K562 (cell line): Measurements from ENCODE around the gene CBFA2T3. TPM values are rescaled to one million over a fixed set of nuclear protein-coding genes. Genes with fewer than 3 reads are reported as not detected.
A peak's percentile ranks its signal among the peaks of the same experiment; 100 is the strongest.

Experiments used
- FOXK2 ChIP-seq, 2 experiments: fragments of 450-650 bp; IDR thresholded peaks in 1 of 2; conservative IDR thresholded peaks in 1 of 2; 2 replicates each; pipeline ENCODE4 v1.6.1; 2016; ENCODE audit warnings: low read depth in 2 of 2, mild to moderate bottlenecking in 1 of 2
- HLTF ChIP-seq: fragments of 450-650 bp; IDR thresholded peaks from 2 replicates; pipeline ENCODE4 v1.6.1; 2016
- MGA ChIP-seq: fragments of 450-650 bp; IDR thresholded peaks from 2 replicates; pipeline ENCODE4 v1.6.1; 2016; ENCODE audit warnings: mild to moderate bottlenecking, moderate library complexity
- SRF ChIP-seq, 2 experiments: fragments of 250-450, 450-650 bp in 1 of 2; sonication (Bioruptor Pico) in 1 of 2; sonication (generic) in 1 of 2; formaldehyde crosslinking; IDR thresholded peaks; 2 replicates each; pipeline versions ENCODE4 v1.5.0 to v1.5.1; 2020 to 2022; ENCODE audit warnings: mild to moderate bottlenecking in 1 of 2, missing genetic modification reagents in 1 of 2
- TEAD1 ChIP-seq, 2 experiments: fragments of 450-650 bp in 1 of 2; sonication (generic) in 1 of 2; formaldehyde crosslinking; IDR thresholded peaks; 2 replicates each; pipeline versions ENCODE4 v1.4.0 to v1.8.0; 2020 to 2022; ENCODE audit warnings: mild to moderate bottlenecking in 2 of 2, missing genetic modification reagents in 1 of 2
- ZNF407 ChIP-seq: fragments of 450-650 bp; IDR thresholded peaks from 2 replicates; pipeline ENCODE4 v1.6.1; 2016; ENCODE audit warnings: low read depth
- polyA plus RNA-seq, 8 experiments: library from polyadenylated mRNA; depleted of rRNA in 4 of 8; stranded (reverse) in 5 of 8; unstranded in 3 of 8; fragments of >200 nt; fragmentation: Nextera tagmentation in 2 of 8; fragmentation: Illumina TruSeq in 1 of 8; extraction: Ambion mirVana in 2 of 8; extraction: Trizol in 1 of 8; gene quantifications; 2 replicates each; pipeline versions ENCODE4 v1.2.1 to v1.2.3, GENCODE V29; 2011 to 2014; ENCODE audit warnings: inconsistent platforms in 1 of 8, missing spikeins in 1 of 8
- total RNA-seq, 7 experiments: library from RNA; depleted of rRNA in 6 of 7; stranded (reverse); fragments of >200 nt in 6 of 7; fragmentation: Illumina TruSeq in 2 of 7; extraction: Trizol in 2 of 7; gene quantifications; 2 replicates each; pipeline versions ENCODE4 v1.2.1 to v1.2.3, GENCODE V29; 2011 to 2021; ENCODE audit warnings: low replicate concordance in 1 of 7

The CBFA2T3 gene
- total and polyA plus RNA-seq, 9 of the 15 experiments (the other 6 are each of a cell fraction or from before 2014, with no cell fraction given): 2.3 to 145 (median 6.7) TPM

- TF ChIP-seq MGA (no peak), FOXK2 (conservative IDR thresholded peaks at IDR 0.05 in 1 of 2, IDR thresholded peaks at IDR 0.05 in 1 of 2; ENCODE audit: low read depth in 2 of 2) (no peak), SRF (CRISPR knock-in tag; IDR thresholded peaks at IDR 0.05) (peak in 1 of 2 experiments; percentile 34; a peak in 1 of 4 replicates), TEAD1 (CRISPR knock-in tag; IDR thresholded peaks at IDR 0.05) (peak in 1 of 2 experiments; percentile 66; a peak in 1 of 4 replicates), ZNF407 (no peak), HLTF (no peak)
These were observed 32.6 kb upstream of the CBFA2T3 start (continued) for GRCh38 chr16:89009343-89010209.
